ENCODE results near the gene AMBRA1.

AMBRA1 gene

GRCh38 chr11:46463701-46464421, 130.0 kb downstream of the AMBRA1 start:
- FAIRE-seq: no peak
- DNase-seq (ENCODE audit: insufficient read length, low spot score): no peak
- no peak for TF ChIP-seq CTCF (IDR thresholded peaks at IDR 0.05; ENCODE audit: insufficient read depth, missing control alignments)

- DNase-seq (ENCODE audit: insufficient read length, low spot score) (no peak), FAIRE-seq (no peak)
- no peak for TF ChIP-seq CTCF (IDR thresholded peaks at IDR 0.05; ENCODE audit: insufficient read depth, missing control alignments)
Measured at GRCh38 chr11:46461461-46461927, 132.3 kb downstream of the AMBRA1 start.

- TF ChIP-seq CTCF (IDR thresholded peaks at IDR 0.05; ENCODE audit: insufficient read depth, missing control alignments): no peak
- FAIRE-seq (no peak), DNase-seq (ENCODE audit: insufficient read length, low spot score) (no peak)
Measured at GRCh38 chr11:46458491-46458890, 135.3 kb downstream of the AMBRA1 start.

- no peak for TF ChIP-seq CTCF (IDR thresholded peaks at IDR 0.05; ENCODE audit: insufficient read depth, missing control alignments)
- FAIRE-seq: no peak
- DNase-seq (ENCODE audit: insufficient read length, low spot score): no peak
Measured at GRCh38 chr11:46457659-46458424, 136.0 kb downstream of the AMBRA1 start.

GRCh38 chr11:46457021-46457420, 136.8 kb downstream of the AMBRA1 start:
- FAIRE-seq: no peak
- TF ChIP-seq CTCF (IDR thresholded peaks at IDR 0.05; ENCODE audit: insufficient read depth, missing control alignments): no peak
- DNase-seq (ENCODE audit: insufficient read length, low spot score): no peak

- FAIRE-seq (no peak), DNase-seq (ENCODE audit: insufficient read length, low spot score) (no peak)
- TF ChIP-seq CTCF (IDR thresholded peaks at IDR 0.05; ENCODE audit: insufficient read depth, missing control alignments): no peak
Measured at GRCh38 chr11:46456269-46457001, 137.4 kb downstream of the AMBRA1 start.
